HL-60 (cell line): ENCODE results near the gene SH3D19.

ENCODE experiments used
- DNase-seq, 2 experiments: peaks; one replicate each; pipeline ENCODE4 v3.0.0-alpha.2; 2010 to 2020; ENCODE audit warnings: low read depth in 1 of 2, low spot score in 1 of 2
- H3K27ac ChIP-seq: fragments of 250-450 bp; sonication (Bioruptor Pico); replicated peaks from 2 replicates; pipeline ENCODE4 v1.5.1; 2020; ENCODE audit warnings: mild to moderate bottlenecking, moderate library complexity
- H3K27me3 ChIP-seq: fragments of 250-450 bp; sonication (Bioruptor Pico); 2 replicates; pipeline ENCODE4 v1.5.1; 2021; ENCODE audit warnings: mild to moderate bottlenecking, moderate library complexity; ENCODE audit not compliant: insufficient read depth, poor library complexity, severe bottlenecking
- H3K4me3 ChIP-seq: replicated peaks from 2 replicates; pipeline ENCODE4 v1.5.1; 2011; ENCODE audit warnings: mild to moderate bottlenecking, control low read depth, low read length; ENCODE audit not compliant: insufficient read depth
- GABPA ChIP-seq: IDR thresholded peaks from 2 replicates; pipeline ENCODE4 v1.6.1; 2012; ENCODE audit warnings: low read depth
- POLR2AphosphoS5 ChIP-seq: IDR thresholded peaks from 2 replicates; pipeline ENCODE4 v1.6.1; 2012; ENCODE audit warnings: low read depth
- REST ChIP-seq: IDR thresholded peaks from 2 replicates; pipeline ENCODE4 v1.6.1; 2012; ENCODE audit warnings: low read depth; ENCODE audit not compliant: insufficient replicate concordance
- SPI1 ChIP-seq: IDR thresholded peaks from 2 replicates; pipeline ENCODE4 v1.6.1; 2012; ENCODE audit warnings: low read depth, mild to moderate bottlenecking, borderline replicate concordance
- TF ChIP-seq, protein P1 (sequence below): IDR thresholded peaks from one replicate; pipeline ENCODE4 v1.5.1; 2011; ENCODE audit warnings: low read length, control low read depth, inconsistent platforms; ENCODE audit not compliant: insufficient read depth

Gene SH3D19

GRCh38 chr4:151182455-151182996 lies 142.9 kb downstream of the SH3D19 start:
- no peak for DNase-seq
- Histone ChIP-seq H3K4me3 (no peak overlapping the region), H3K27ac (no peak overlapping the region), H3K27me3 (peaks cover 3% of the 10 kb centered on the region)
- TF ChIP-seq SPI1: no peak
- TF ChIP-seq REST: no peak
- TF ChIP-seq, protein P1, sequence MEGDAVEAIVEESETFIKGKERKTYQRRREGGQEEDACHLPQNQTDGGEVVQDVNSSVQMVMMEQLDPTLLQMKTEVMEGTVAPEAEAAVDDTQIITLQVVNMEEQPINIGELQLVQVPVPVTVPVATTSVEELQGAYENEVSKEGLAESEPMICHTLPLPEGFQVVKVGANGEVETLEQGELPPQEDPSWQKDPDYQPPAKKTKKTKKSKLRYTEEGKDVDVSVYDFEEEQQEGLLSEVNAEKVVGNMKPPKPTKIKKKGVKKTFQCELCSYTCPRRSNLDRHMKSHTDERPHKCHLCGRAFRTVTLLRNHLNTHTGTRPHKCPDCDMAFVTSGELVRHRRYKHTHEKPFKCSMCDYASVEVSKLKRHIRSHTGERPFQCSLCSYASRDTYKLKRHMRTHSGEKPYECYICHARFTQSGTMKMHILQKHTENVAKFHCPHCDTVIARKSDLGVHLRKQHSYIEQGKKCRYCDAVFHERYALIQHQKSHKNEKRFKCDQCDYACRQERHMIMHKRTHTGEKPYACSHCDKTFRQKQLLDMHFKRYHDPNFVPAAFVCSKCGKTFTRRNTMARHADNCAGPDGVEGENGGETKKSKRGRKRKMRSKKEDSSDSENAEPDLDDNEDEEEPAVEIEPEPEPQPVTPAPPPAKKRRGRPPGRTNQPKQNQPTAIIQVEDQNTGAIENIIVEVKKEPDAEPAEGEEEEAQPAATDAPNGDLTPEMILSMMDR: no peak
- no peak for TF ChIP-seq POLR2AphosphoS5
- no peak for TF ChIP-seq GABPA

DNA sequence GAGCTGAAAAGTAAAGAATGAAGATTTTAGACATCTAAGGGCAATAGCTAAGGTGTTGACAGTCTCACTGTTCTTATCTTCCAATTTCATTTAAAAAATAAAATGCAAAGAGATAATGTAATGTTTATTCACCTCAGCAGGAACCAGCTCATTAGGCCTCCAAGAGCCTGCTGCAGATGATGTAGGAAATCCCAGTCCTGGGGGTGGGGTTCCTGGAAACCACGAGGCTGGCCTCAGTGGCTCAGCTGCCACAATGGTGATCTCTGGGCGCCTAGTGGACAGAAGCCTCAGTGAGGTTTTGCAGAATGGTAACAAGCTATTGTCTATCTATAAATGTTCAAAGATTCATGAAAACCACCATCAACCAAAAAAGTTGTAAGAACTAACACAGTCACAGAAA lies 148.7 kb downstream of the SH3D19 start:
- TF ChIP-seq GABPA: no peak
- TF ChIP-seq, protein P1: no peak
- TF ChIP-seq POLR2AphosphoS5: no peak
- H3K27ac ChIP-seq: no peak overlapping the region
- no peak overlapping the region for H3K4me3 ChIP-seq
- DNase-seq: no peak
- peaks cover 3% of the 10 kb centered on the region for H3K27me3 ChIP-seq

DNA sequence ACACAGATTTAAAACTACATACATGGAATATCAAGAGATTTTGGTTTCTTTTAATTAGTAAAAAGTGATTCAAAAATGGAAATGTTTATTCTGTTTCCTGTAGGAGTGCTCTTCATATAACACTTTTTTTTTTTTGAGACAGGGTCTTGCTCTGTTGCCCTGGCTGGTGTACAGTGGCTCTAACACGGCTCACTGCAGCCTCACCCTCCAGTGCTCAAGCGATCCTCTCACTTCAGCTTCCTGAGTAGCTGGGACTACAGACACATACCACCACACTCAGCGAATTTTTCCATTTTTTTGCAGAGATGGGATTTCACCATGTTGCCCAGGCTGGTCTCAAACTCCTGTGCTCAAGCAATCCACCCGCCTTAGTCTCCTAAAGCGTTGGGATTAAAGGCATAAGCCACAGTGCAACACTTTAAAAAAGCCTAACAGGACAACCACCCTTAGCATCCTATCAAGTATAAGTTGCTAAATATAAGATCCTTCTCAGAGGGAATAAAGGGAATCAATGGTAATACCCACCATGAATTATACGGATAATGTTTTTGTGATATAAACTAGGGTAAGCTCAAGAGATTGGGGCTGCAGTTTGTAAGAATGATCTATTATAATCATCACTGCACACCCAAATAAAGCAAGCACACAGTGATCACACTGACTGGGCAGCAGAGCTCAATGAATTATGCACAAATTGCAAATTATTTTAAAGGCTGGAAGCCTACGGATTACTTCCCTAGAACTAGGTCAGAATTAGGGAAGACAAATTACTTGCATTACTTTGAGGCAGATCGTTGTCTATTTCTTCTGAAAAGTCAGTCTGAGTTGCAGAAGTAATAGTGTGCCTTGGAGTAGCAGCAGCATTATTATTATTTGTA lies 149.4 kb downstream of the SH3D19 start:
- Histone ChIP-seq H3K27ac (no peak overlapping the region), H3K27me3 (peaks cover 3% of the 10 kb centered on the region), H3K4me3 (no peak overlapping the region)
- DNase-seq: no peak
- TF ChIP-seq REST (no peak), POLR2AphosphoS5 (no peak), GABPA (no peak), SPI1 (no peak)
- TF ChIP-seq, protein P1: no peak
